Mesodermal cell (in vitro differentiated cells): ENCODE measurements around the gene STX5.
A peak's percentile ranks its signal among the peaks of the same experiment; 100 is the strongest.
"Not testable (repeated sequence)": the region's sequence is repeated elsewhere in the genome, so short reads cannot be mapped to it uniquely, and the experiment has no call there.

Source experiments
- H3K27ac ChIP-seq: 2 replicates; pipeline ENCODE4 v1.7.0; 2013; ENCODE audit warnings: mild to moderate bottlenecking, low read depth, low read length, moderate library complexity; ENCODE audit not compliant: severe bottlenecking
- H3K36me3 ChIP-seq: 2 replicates; pipeline ENCODE4 v1.7.1; 2013; ENCODE audit warnings: mild to moderate bottlenecking, low read length, moderate library complexity; ENCODE audit not compliant: control insufficient read depth, insufficient read depth
- H3K4me1 ChIP-seq: one replicate; pipeline ENCODE4 v1.7.1; 2013; ENCODE audit warnings: mild to moderate bottlenecking, low read length; ENCODE audit not compliant: insufficient read depth, control insufficient read depth, poor library complexity, severe bottlenecking
- H3K4me3 ChIP-seq: 2 replicates; pipeline ENCODE4 v1.7.0; 2013; ENCODE audit warnings: low read length, control low read depth, mild to moderate bottlenecking; ENCODE audit not compliant: insufficient read depth, poor library complexity, severe bottlenecking; ENCODE audit errors: extremely low read depth
- H3K9me3 ChIP-seq: 2 replicates; pipeline ENCODE4 v1.7.1; 2013; ENCODE audit warnings: mild to moderate bottlenecking, low read length, moderate library complexity; ENCODE audit not compliant: control insufficient read depth
- WGBS, 2 experiments: methylation state at CpG; one replicate each; pipeline ENCODE4 v1.1.5; 2013; ENCODE audit warnings: missing lambda C conversion rate in 2 of 2; ENCODE audit not compliant: insufficient coverage in 2 of 2; 5-methylcytosine and 5-hydroxymethylcytosine counted together

STX5 gene

DNA sequence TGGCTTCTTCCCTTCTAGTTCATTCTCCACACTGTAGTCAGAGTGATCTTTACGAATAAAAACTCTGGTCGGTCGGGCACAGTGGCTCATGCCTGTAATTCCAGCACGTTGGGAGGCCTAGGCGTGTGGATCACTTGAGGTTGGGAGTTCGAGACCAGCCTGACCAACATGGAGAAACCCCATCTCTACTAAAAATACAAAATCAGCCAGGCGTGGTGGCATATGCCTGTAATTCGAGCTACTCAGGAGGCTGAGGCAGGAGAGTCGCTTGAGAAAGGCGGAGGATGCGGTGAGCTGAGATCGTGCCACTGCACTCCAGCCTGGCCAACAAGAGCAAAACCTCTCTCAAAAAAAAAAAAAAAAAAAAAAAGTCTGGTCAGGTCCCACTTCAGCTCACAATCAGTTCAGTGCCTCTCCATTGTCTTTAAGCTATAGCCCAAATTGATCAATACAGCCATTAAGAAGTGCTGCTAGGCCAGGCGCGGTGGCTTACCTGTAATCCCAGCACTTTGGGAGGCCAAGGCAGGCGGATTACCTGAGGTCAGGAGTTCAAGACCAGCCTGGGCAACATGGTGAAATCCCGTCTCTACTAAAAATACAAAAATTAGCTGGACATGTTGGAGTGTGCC lies 29.8 kb upstream of the STX5 start:
- H3K9me3 ChIP-seq, H3K4me3 ChIP-seq: not testable (repeated sequence)
- Histone ChIP-seq H3K4me1 (peaks cover 24% of the 10 kb centered on the region), H3K36me3 (peaks cover 23% of the 10 kb centered on the region), H3K27ac (peak overlapping the region; percentile 61)
- WGBS, 2 experiments = 89 to 93% methylated on average over 14 of the region's 16 CpGs

DNA sequence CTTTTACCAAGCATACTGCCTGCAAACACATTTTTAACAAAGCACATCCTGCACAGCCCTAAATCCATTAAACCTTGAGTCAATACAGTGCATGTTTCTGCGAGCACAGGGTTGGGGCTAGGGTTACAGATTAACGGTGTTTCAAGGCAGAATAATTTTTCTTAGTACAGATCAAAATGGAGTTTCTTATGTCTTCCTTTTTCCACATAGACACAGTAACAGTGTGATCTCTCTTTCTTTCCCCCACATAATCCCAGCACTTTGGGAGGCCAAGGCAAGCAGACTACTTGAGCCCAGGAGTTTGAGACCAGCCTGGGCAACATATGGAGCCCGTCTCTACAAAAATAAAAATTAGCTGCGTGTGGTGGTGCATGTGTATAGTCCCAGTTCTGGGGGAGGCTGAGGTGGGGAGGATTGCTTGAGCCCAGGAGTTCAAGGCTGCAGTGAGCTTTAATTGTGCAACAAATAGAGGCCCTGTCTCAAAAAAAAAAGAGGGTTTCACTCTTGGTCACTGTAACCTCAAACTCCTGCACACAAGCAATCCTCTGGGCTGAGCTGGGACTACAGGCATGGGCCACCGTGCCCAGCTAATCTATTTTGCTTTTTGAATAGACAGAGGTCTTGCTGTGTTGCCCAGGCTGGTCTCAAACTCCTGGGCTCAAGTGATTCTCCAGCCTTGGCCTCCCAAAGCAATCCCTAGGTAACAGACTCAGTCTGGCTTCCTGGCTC lies 29.1 kb upstream of the STX5 start:
- peaks cover 24% of the 10 kb centered on the region for H3K4me1 ChIP-seq
- H3K27ac ChIP-seq = peak overlapping the region; percentile 61
- H3K9me3 ChIP-seq = no peaks in the 10 kb centered on the region
- WGBS, 2 experiments = 94 to 100% methylated on average over 1 to 3 of the region's 5 CpGs
- no peak overlapping the region for H3K4me3 ChIP-seq
- peaks cover 23% of the 10 kb centered on the region for H3K36me3 ChIP-seq

DNA sequence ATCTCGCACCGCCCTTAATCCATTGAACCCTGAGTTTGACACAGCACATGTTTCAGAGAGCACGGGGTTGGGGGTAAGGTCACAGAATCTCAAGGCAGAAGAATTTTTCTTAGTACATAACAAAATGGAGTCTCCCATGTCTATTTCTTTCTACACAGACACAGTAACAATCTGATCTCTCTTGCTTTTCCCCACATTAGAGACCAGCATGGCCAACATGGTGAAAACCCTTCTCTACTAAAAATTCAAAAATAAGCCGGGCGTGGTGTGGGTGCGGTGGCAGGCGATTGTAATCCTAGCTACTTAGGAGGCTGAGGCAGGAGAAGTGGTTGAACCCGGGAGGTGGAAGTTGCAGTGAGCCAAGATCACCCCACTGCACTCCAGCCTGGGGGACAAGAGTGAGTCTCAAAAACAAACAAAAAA lies 27.4 kb upstream of the STX5 start:
- H3K4me1 ChIP-seq = peaks cover 24% of the 10 kb centered on the region
- H3K9me3 ChIP-seq, H3K4me3 ChIP-seq: not testable (repeated sequence)
- peak overlapping the region; percentile 53 for H3K27ac ChIP-seq
- WGBS, 2 experiments = 96 to 97% methylated on average over 3 to 4 of the region's 8 CpGs
- peaks cover 27% of the 10 kb centered on the region for H3K36me3 ChIP-seq

DNA sequence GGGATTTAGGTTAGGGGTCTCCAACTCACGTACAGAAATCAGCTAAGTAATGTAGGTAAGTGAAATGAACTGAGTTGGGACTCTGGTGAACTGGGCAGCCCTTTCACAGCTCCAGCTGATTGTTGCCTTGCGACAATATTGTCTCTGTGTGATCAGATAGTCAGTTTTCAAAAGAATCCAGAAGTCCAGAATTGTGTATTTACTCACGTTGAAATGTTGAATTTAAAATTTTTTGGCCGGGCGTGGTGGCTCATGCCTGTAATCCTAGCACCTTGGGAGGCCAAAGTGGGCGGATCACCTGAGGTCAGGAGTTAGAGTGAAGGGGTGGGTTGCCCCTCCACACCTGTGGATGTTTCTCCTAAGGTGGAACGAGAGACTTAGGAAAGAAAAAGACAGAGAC lies 26.4 kb upstream of the STX5 start:
- H3K4me3 ChIP-seq = peak overlapping the region; percentile 92
- H3K27ac ChIP-seq = peak overlapping the region; percentile 69
- peaks cover 29% of the 10 kb centered on the region for H3K36me3 ChIP-seq
- WGBS, 2 experiments = 14 to 29% methylated on average over 5 to 7 of the region's 7 CpGs
- peaks cover 29% of the 10 kb centered on the region for H3K4me1 ChIP-seq
- no peaks in the 10 kb centered on the region for H3K9me3 ChIP-seq

DNA sequence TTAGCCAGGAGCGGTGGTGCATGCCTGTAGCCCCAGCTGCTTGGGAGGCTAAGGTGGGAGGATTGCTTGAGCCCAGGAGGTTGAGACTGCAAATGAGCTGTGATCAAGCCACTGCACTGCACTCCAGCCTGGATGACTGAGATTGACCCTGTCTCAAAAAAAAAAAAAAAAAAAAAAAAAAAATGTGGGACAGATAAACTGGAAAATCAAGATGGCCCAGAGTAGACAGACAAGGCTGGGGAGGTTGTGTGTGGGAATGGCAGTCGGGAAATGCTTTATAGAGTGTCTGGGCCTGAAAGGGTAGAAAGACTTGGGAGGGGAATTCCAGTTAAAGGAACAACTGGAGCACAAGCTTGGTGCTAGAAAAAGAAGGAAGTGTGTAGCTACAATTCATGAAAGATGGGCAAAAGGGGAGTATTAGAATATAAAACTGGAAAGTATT lies 25.7 kb upstream of the STX5 start:
- peaks cover 35% of the 10 kb centered on the region for H3K4me1 ChIP-seq
- peaks cover 34% of the 10 kb centered on the region for H3K36me3 ChIP-seq
- WGBS, 2 experiments = 25 to 40% methylated on average over 2 of the region's 2 CpGs
- H3K4me3 ChIP-seq = peak overlapping the region; percentile 92
- peak overlapping the region; percentile 69 for H3K27ac ChIP-seq
- H3K9me3 ChIP-seq = no peaks in the 10 kb centered on the region

DNA sequence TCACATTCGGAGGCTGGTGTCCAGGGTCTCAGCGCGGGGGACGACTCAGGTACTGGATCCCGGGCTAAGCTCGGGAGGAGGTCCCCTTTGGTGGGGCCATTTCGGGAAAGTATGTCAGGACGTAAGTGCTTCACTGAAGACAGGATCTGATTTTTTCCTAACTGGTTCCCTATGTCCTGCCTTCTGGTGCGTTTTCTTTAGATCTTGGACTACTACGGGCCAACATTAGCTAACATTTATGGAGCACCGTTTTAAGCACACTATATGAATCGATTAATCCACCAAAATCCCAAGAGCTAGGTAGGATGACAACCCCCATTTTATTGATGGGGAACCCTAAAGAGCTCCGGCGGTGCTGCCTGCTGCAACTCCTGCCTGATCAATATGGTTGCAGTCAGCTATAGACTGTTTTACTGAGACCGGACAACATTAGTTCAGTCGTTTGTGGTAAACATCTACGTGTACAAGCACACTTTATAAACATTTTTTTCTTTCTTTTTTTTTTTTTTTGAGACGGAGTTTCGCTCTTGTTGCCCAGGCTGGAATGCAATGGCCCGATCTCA lies 24.6 kb upstream of the STX5 start:
- H3K36me3 ChIP-seq = peaks cover 45% of the 10 kb centered on the region
- peak overlapping the region; percentile 92 for H3K4me3 ChIP-seq
- peaks cover 25% of the 10 kb centered on the region for H3K4me1 ChIP-seq
- H3K9me3 ChIP-seq = no peaks in the 10 kb centered on the region
- WGBS, 2 experiments = 0 to 1% methylated on average over 15 to 16 of the region's 20 CpGs
- H3K27ac ChIP-seq = peak overlapping the region; percentile 95

DNA sequence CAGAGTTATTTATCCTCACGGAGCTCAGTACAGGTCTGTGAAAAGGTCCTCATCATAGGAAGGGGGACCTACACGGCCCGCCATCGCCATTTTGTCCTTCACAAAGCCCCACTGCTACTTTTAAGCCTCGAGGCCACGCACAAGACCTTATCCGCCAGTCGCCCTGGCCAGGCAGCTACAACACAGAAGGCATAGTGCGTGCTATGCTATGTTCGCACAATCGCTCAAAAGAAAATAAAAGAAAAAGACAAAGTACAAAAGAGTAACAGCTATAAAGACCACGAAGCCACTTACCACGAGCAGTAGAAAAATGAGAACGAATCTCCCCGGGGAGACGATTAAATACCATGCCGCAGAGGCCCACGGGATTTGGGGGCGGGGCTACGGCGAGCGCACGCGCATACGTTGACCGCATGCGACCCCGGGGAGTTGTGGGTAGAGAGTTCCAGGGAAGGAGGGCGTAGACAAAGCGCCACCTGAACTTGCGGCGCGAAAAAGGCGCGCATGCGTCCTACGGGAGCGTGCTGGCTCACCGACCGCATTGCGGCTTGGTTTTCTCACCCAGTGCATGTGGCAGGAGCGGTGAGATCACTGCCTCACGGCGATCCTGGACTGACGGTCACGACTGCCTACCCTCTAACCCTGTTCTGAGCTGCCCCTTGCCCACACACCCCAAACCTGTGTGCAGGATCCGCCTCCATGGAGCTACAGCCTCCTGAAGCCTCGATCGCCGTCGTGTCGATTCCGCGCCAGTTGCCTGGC lies 23.9 kb upstream of the STX5 start:
- Histone ChIP-seq H3K36me3 (peaks cover 42% of the 10 kb centered on the region), H3K9me3 (no peaks in the 10 kb centered on the region), H3K27ac (peak overlapping the region; percentile 95), H3K4me1 (peaks cover 21% of the 10 kb centered on the region), H3K4me3 (peak overlapping the region; percentile 92)
- WGBS, 2 experiments = 0% methylated on average over 44 to 51 of the region's 54 CpGs

DNA sequence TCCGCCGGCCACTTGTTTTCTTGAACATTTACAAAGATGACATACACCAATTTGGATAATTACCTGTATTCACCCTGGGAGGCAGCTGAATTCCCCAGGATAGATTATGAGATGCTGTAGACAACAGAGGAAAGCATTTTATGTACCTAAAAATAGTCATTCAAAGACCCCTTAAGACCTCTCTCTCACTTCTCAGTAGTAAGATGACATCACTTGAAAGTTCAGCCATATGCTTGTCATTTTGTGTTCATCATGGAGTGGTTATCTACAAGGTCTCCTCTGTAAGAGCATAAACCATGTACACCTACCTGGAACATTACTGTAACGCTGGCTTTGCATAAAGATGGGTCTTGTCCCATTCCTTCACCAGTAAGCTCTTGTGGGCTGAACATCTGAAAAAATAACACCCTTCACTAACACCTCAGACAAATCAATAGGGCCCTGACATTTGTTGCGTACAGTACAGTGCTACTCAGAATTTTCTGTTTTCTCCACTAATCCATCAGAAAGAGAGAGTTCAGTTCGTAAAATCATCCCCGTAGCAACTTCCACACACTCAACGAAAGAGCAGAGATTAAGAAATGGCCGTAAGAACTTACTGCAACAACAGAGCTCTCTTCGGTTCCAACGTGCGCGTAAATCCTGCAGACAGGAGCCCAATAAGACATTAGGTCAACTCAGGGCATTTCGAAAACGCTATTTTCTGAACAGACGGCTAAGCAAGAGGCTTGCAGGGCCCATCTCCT lies 23.1 kb upstream of the STX5 start:
- 1 to 2% methylated on average over 11 to 15 of the region's 15 CpGs for WGBS, 2 experiments
- H3K9me3 ChIP-seq = no peaks in the 10 kb centered on the region
- peak overlapping the region; percentile 92 for H3K4me3 ChIP-seq
- H3K36me3 ChIP-seq = peaks cover 42% of the 10 kb centered on the region
- H3K4me1 ChIP-seq = peaks cover 21% of the 10 kb centered on the region
- H3K27ac ChIP-seq = peak overlapping the region; percentile 87

DNA sequence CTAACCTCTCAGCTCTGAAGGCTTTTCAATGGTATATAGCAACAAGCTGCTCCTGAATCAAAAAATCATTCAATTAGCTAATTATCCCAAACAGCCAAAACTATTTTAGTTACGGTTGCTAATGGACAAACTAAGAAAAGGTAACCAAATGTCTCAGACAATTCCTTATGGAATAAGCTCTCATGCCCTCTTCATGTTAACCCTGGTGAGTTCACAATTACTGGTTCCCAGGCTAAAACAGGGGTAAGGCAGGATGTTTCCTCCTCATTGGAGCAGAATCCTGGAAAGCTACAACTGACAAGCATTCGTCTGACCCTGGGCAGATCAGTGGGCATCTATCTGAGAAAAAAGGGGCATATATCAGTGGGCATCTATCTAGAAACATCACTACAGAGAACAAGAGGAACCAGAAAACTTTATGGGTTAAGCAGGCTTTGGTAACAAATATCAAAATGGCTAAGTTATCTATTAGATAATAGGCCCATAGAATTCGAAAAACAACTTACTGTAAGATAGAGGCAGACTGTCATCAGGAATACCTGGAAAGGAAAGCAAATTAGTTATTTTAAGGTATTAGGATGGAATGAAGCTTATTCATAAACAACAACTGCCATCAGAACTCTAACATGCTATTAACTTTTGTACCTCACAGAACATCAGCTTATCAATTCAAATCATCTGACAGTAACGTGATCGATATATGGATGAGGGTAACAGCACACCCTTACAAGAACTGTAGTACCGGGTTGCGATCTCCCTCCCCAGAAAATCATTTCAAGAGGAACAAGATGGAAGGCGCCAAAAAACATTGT lies 22.4 kb upstream of the STX5 start:
- WGBS, 2 experiments = 0% methylated on average over 2 to 6 of the region's 8 CpGs
- Histone ChIP-seq H3K4me1 (peaks cover 21% of the 10 kb centered on the region), H3K4me3 (peak overlapping the region; percentile 92), H3K36me3 (peaks cover 42% of the 10 kb centered on the region), H3K27ac (peak overlapping the region; percentile 7), H3K9me3 (no peaks in the 10 kb centered on the region)
